ENCODE measurements around the gene ANO1. TPM values are rescaled to one million over a fixed set of nuclear protein-coding genes. Genes with fewer than 3 reads are reported as not detected.

The ANO1 gene
- total RNA-seq (ENCODE audit: unreplicated experiment), result 3.8 TPM
- long read RNA-seq, result 0 reads

DNA sequence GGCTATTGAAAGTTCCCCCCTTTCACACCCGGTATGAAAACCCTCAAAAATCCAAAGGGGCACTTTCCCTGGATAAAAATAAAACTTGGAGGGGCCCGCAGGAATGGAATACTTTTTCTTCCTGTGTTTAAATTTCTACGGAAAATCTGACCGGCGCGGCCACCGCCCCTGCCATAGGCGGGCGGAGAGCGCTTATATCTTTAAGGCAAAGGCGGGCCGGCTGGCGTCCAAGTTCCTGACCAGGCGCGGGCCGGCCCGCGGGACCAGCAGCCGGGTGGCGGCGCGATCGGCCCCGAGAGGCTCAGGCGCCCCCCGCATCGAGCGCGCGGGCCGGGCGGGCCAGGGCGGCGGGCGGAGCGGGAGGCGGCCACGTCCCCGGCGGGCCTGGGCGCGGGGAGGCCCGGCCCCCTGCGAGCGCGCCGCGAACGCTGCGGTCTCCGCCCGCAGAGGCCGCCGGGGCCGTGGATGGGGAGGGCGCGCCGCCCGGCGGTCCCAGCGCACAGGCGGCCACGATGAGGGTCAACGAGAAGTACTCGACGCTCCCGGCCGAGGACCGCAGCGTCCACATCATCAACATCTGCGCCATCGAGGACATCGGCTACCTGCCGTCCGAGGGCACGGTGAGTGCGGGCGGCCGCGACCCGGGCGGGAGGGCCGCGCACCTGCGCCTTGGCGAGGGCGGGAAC is at the start of gene ANO1:
ANO1 (plus strand) TSS at position 223 of the 686 bp plus-strand sequence; CDS start at position 513, 290 bp downstream.
- TF ChIP-seq, protein P1, sequence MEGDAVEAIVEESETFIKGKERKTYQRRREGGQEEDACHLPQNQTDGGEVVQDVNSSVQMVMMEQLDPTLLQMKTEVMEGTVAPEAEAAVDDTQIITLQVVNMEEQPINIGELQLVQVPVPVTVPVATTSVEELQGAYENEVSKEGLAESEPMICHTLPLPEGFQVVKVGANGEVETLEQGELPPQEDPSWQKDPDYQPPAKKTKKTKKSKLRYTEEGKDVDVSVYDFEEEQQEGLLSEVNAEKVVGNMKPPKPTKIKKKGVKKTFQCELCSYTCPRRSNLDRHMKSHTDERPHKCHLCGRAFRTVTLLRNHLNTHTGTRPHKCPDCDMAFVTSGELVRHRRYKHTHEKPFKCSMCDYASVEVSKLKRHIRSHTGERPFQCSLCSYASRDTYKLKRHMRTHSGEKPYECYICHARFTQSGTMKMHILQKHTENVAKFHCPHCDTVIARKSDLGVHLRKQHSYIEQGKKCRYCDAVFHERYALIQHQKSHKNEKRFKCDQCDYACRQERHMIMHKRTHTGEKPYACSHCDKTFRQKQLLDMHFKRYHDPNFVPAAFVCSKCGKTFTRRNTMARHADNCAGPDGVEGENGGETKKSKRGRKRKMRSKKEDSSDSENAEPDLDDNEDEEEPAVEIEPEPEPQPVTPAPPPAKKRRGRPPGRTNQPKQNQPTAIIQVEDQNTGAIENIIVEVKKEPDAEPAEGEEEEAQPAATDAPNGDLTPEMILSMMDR (IDR thresholded peaks at IDR 0.05; ENCODE audit: unreplicated experiment), result no peak
- Mint-ChIP-seq H3K4me3 (ENCODE audit: unreplicated experiment) (no peak within 1 kb of the TSS), H3K4me1 (ENCODE audit: unreplicated experiment) (peaks cover 7% of the 10 kb centered on the region), H3K27me3 (ENCODE audit: unreplicated experiment) (peaks cover 15% of the 10 kb centered on the region), H3K36me3 (ENCODE audit: low read depth, unreplicated experiment) (no peaks in the 10 kb centered on the region), H3K27ac (ENCODE audit: unreplicated experiment) (no peak within 1 kb of the TSS), H3K9me3 (ENCODE audit: unreplicated experiment) (no peaks in the 10 kb centered on the region)
- no peak for DNase-seq (ENCODE audit: low spot score)

DNA sequence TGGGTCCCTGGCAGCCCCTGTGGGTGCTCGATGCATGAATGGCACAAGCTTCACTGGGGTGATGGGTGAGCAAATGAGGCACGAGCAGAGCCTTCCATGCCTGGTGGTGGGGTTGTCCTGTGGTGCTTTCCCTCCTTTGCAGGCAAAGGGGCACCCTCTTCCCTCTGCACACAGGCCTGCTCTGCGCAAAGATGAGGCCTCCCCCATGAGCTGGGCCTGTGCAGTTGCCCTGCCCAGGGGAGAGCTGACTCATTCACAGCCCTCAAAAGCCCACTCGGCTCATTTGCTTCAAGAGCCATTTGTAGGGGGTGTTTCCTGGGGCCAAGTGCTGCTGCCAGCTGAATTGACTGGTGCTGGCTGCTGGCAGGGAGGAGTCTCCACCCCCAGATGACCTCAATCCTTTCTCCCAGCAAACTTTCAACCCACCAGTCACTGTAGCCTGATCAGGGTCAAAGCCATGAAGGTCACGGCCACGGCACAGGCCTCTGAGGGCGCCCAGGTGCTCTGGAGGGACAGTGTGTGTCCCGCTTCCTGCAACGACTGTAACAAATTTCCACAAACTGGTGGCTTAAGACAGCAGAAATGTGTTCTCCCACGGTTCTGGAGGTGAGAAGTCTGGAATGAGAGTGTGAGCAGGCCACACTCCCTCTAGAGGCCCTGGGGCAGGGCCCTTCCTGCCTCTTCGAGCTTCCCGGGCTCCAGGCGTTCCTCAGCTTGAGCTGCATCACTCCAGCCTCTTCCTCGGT is 48.8 kb upstream of the ANO1 start:
- Mint-ChIP-seq H3K27ac (ENCODE audit: unreplicated experiment) (no peak overlapping the region), H3K9me3 (ENCODE audit: unreplicated experiment) (no peaks in the 10 kb centered on the region), H3K36me3 (ENCODE audit: low read depth, unreplicated experiment) (no peaks in the 10 kb centered on the region), H3K4me1 (ENCODE audit: unreplicated experiment) (peaks cover 5% of the 10 kb centered on the region), H3K27me3 (ENCODE audit: unreplicated experiment) (peaks cover 5% of the 10 kb centered on the region), H3K4me3 (ENCODE audit: unreplicated experiment) (no peak overlapping the region)
- DNase-seq (ENCODE audit: low spot score), result no peak
- TF ChIP-seq, protein P1 (IDR thresholded peaks at IDR 0.05; ENCODE audit: unreplicated experiment), result no peak

DNA sequence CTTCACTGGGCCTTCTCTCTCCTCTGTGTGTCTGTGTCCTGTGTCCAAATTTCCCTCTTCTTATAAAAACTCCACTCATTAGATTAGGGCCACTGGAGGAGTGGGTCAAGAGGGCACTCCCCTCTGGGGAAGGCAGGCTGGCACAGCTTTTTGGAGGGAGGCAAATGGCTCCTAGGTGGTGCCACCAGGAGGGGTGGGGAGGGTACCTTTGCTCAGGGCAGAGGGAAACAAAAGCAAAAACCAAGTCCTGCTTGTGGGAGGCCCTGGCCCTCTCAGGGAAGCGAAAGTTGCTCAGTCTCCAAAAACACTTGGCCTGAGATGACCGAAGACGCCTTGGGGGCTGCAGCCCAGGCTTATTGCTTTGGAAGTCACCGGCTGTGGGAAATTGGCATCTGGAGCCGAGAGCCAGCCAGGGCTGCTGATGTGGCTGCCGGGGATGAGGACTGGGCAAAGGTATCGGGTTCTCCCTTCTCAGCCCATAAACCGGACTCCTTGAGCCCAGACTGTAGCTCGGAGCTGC is 48.2 kb upstream of the ANO1 start:
- no peak overlapping the region for H3K4me3 Mint-ChIP-seq (ENCODE audit: unreplicated experiment)
- peaks cover 5% of the 10 kb centered on the region for H3K27me3 Mint-ChIP-seq (ENCODE audit: unreplicated experiment)
- H3K27ac Mint-ChIP-seq (ENCODE audit: unreplicated experiment), result no peak overlapping the region
- H3K4me1 Mint-ChIP-seq (ENCODE audit: unreplicated experiment), result peaks cover 9% of the 10 kb centered on the region
- TF ChIP-seq, protein P1 (IDR thresholded peaks at IDR 0.05; ENCODE audit: unreplicated experiment), result no peak
- no peaks in the 10 kb centered on the region for H3K9me3 Mint-ChIP-seq (ENCODE audit: unreplicated experiment)
- DNase-seq (ENCODE audit: low spot score), result no peak
- H3K36me3 Mint-ChIP-seq (ENCODE audit: low read depth, unreplicated experiment), result no peaks in the 10 kb centered on the region

DNA sequence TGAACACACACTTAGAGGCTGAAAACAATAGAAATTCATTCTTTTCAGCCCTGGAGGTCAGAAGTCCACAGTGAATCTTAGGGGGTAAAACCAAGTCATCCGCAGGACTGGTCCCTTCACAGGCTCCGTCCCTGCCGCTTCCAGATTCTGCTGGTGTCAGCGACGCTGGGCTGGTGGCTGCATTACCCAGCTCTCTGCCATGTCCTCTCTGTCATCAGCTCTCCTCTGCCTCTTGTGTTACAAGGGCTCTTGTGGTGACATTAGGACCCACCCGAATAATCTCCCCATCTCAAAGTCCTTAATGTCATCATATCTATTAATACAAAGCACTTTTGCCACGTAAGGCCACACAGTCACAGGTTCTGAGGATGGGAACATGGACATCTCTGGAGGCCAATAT is 47.7 kb upstream of the ANO1 start:
- H3K9me3 Mint-ChIP-seq (ENCODE audit: unreplicated experiment), result no peaks in the 10 kb centered on the region
- peaks cover 9% of the 10 kb centered on the region for H3K4me1 Mint-ChIP-seq (ENCODE audit: unreplicated experiment)
- no peak overlapping the region for H3K27ac Mint-ChIP-seq (ENCODE audit: unreplicated experiment)
- no peak for DNase-seq (ENCODE audit: low spot score)
- no peak overlapping the region for H3K4me3 Mint-ChIP-seq (ENCODE audit: unreplicated experiment)
- peaks cover 5% of the 10 kb centered on the region for H3K27me3 Mint-ChIP-seq (ENCODE audit: unreplicated experiment)
- TF ChIP-seq, protein P1 (IDR thresholded peaks at IDR 0.05; ENCODE audit: unreplicated experiment), result no peak
- H3K36me3 Mint-ChIP-seq (ENCODE audit: low read depth, unreplicated experiment), result no peaks in the 10 kb centered on the region

All from endothelial cell (in vitro differentiated cells).